GM12878 (cell line): ENCODE measurements around the gene AGBL1. TPM values are rescaled to one million over a fixed set of nuclear protein-coding genes. Genes with fewer than 3 reads are reported as not detected.

ENCODE experiments used
- ATAC-seq: fragments of 200-7000 bp; cut with Tn5 transposase; 3 replicates; pipeline ENCODE4 v1.9.1; 2020; ENCODE audit warnings: mild to moderate bottlenecking, moderate library complexity
- BruUV-seq: library from RNA; stranded (reverse); fragments of 400-500 nt; replicated peaks from 2 replicates; lab custom pipeline; 2021; lab: Mats Ljungman, UMichigan
- CTCF ChIA-PET: fragments of 300-600 bp; sonication (Branson Sonifier 250); formaldehyde crosslinking; extraction: SDS; loops from one replicate; lab custom pipeline; 2021; ENCODE audit warnings: inconsistent platforms; lab: Yijun Ruan, JAX
- POLR2A ChIA-PET: fragments of 350-600 bp; formaldehyde crosslinking; extraction: SDS; loops from one replicate; lab custom pipeline; 2021; ENCODE audit warnings: inconsistent platforms; lab: Charles Lee
- RAD21 ChIA-PET: fragments of 300-600 bp; sonication (Branson Sonifier 250); formaldehyde crosslinking; loops from one replicate; lab custom pipeline; 2023; ENCODE audit warnings: antibody characterized with exemption; ENCODE audit not compliant: unreplicated experiment; lab: Charles Lee
- SMC1A ChIA-PET: fragments of 300-600 bp; sonication (Branson Sonifier 250); formaldehyde crosslinking; loops from one replicate; lab custom pipeline; 2023; ENCODE audit not compliant: unreplicated experiment, uncharacterized antibody; lab: Charles Lee
- DNase-seq: peaks from one replicate; pipeline ENCODE4 v3.0.0-alpha.2; 2011; ENCODE audit warnings: low read depth, low spot score
- FAIRE-seq: peaks from 3 replicates; lab custom pipeline; 2011; peaks lifted over from hg19 to GRCh38; lab: Jason Lieb, UNC
- H2AFZ ChIP-seq: 2 replicates; pipeline ENCODE4 v1.6.0; 2011; ENCODE audit warnings: low read depth, low read length, control low read depth; ENCODE audit not compliant: control insufficient read depth
- H3K27ac ChIP-seq: 2 replicates; pipeline ENCODE4 v1.5.1; 2011; ENCODE audit warnings: control low read depth; ENCODE audit not compliant: control insufficient read depth, insufficient read depth
- H3K27me3 ChIP-seq, 2 experiments: replicated peaks in 1 of 2; 2 replicates each; pipeline versions ENCODE4 v1.6.0 to v1.6.1; 2011; ENCODE audit warnings: low read length in 1 of 2; ENCODE audit not compliant: control insufficient read depth in 2 of 2, insufficient read depth in 2 of 2
- H3K36me3 ChIP-seq, 2 experiments: 2 replicates each; pipeline ENCODE4 v1.5.1; 2011; ENCODE audit warnings: low read length in 1 of 2; ENCODE audit not compliant: control insufficient read depth in 2 of 2, insufficient read depth in 2 of 2
- H3K4me1 ChIP-seq: 2 replicates; pipeline ENCODE4 v1.6.1; 2011; ENCODE audit warnings: mild to moderate bottlenecking, low read length, moderate library complexity, mixed read lengths; ENCODE audit not compliant: control insufficient read depth, insufficient read depth
- H3K4me2 ChIP-seq: 2 replicates; pipeline ENCODE4 v1.6.0; 2011; ENCODE audit warnings: control low read depth; ENCODE audit not compliant: control insufficient read depth, insufficient read depth
- H3K4me3 ChIP-seq: fragments of 200-600 bp; sonication (generic); 2 replicates; pipeline ENCODE4 v1.5.1; 2016
- H3K79me2 ChIP-seq: 2 replicates; pipeline ENCODE4 v1.6.0; 2011; ENCODE audit warnings: low read length; ENCODE audit not compliant: control insufficient read depth, insufficient read depth
- H3K9ac ChIP-seq: 2 replicates; pipeline ENCODE4 v1.8.0; 2011; ENCODE audit warnings: low read length, control low read depth, mixed read lengths; ENCODE audit not compliant: control insufficient read depth, insufficient read depth
- H3K9me3 ChIP-seq: replicated peaks from 3 replicates; pipeline ENCODE4 v1.5.1; 2011; ENCODE audit warnings: mild to moderate bottlenecking, low read length; ENCODE audit not compliant: control insufficient read depth, insufficient read depth
- H4K20me1 ChIP-seq: 2 replicates; pipeline ENCODE4 v1.6.0; 2011; ENCODE audit not compliant: control insufficient read depth, insufficient read depth
- BRCA1 ChIP-seq: IDR thresholded peaks from 2 replicates; pipeline ENCODE4 v1.6.1; 2011; ENCODE audit warnings: low read depth, low read length, improper control_type of control experiment
- CBX5 ChIP-seq: sonication (generic); IDR thresholded peaks from 2 replicates; pipeline ENCODE4 v1.6.1; 2016; ENCODE audit warnings: low read depth, moderate library complexity, mild to moderate bottlenecking, inconsistent platforms
- CHD1 ChIP-seq: IDR thresholded peaks from 2 replicates; pipeline ENCODE4 v1.6.1; 2012; ENCODE audit warnings: low read depth, low read length, improper control_type of control experiment
- KLF5 ChIP-seq: fragments of 450-650 bp; IDR thresholded peaks from 2 replicates; pipeline ENCODE4 v1.6.1; 2014; ENCODE audit warnings: mild to moderate bottlenecking; ENCODE audit not compliant: partially characterized antibody
- NBN ChIP-seq: fragments of 450-650 bp; IDR thresholded peaks from 2 replicates; pipeline ENCODE4 v1.6.1; 2016
- RELA ChIP-seq: fragments of 450-650 bp; IDR thresholded peaks from 2 replicates; pipeline ENCODE4 v1.8.0; 2014; ENCODE audit warnings: borderline replicate concordance; ENCODE audit not compliant: partially characterized antibody
- YY1 ChIP-seq: IDR thresholded peaks from 2 replicates; pipeline ENCODE4 v1.6.1; 2011; ENCODE audit warnings: low read depth, mild to moderate bottlenecking, low read length
- in situ Hi-C: fragments of 300-500 bp; cut with MboI; formaldehyde crosslinking; loops from 9 replicates; pipeline ENCODE4 v1.14.3; 2018; ENCODE audit warnings: mixed read lengths
- intact Hi-C: fragments of 100-400 bp; cut with micrococcal nuclease; formaldehyde crosslinking; loops from one replicate; pipeline ENCODE4 v1.14.2; 2022; ENCODE audit not compliant: unreplicated experiment
- polyA plus RNA-seq, 11 experiments: library from polyadenylated mRNA; depleted of rRNA in 4 of 11; unstranded in 6 of 11; stranded (reverse) in 5 of 11; fragments of >200 nt; fragmentation: Nextera tagmentation in 4 of 11; fragmentation: Illumina TruSeq in 1 of 11; extraction: Ambion mirVana in 4 of 11; extraction: Trizol in 1 of 11; gene quantifications; 1 replicate in 1 of 11; 2 replicates in 10 of 11; pipeline versions ENCODE4 v1.2.1 to v1.2.3, GENCODE V29; 2011 to 2016; ENCODE audit warnings: inconsistent platforms in 2 of 11, missing spikeins in 2 of 11, low read depth in 1 of 11
- total RNA-seq, 4 experiments: library from RNA; depleted of rRNA in 3 of 4; stranded (reverse); fragments of >200 nt in 3 of 4; fragmentation: Illumina TruSeq in 1 of 4; extraction: Trizol in 1 of 4; gene quantifications; 2 replicates each; pipeline versions ENCODE4 v1.2.1 to v1.2.3, GENCODE V29; 2013 to 2021
- TF ChIP-seq, protein P1 (sequence below): fragments of 450-650 bp; IDR thresholded peaks from 2 replicates; pipeline ENCODE4 v1.6.1; 2018; ENCODE audit warnings: mild to moderate bottlenecking, low read depth, moderate library complexity; ENCODE audit not compliant: partially characterized antibody
- TF ChIP-seq, protein P2 (sequence below): IDR thresholded peaks from 2 replicates; pipeline ENCODE4 v1.6.1; 2011; ENCODE audit warnings: low read depth, mild to moderate bottlenecking, low read length, moderate library complexity, borderline replicate concordance; ENCODE audit errors: extremely low read depth
- TF ChIP-seq, protein P3 (sequence below): fragments of 450-650 bp; IDR thresholded peaks from 2 replicates; pipeline ENCODE4 v1.6.1; 2016; ENCODE audit warnings: mild to moderate bottlenecking
- TF ChIP-seq, protein P4 (sequence below): IDR thresholded peaks from 2 replicates; pipeline ENCODE4 v1.6.1; 2012; ENCODE audit warnings: improper control_type of control experiment, low read depth, low read length; ENCODE audit not compliant: insufficient replicate concordance

The AGBL1 gene
- total and polyA plus RNA-seq, 10 of the 15 experiments (the other 5 are each of a cell fraction or from before 2014, with no cell fraction given): not detected

DNA sequence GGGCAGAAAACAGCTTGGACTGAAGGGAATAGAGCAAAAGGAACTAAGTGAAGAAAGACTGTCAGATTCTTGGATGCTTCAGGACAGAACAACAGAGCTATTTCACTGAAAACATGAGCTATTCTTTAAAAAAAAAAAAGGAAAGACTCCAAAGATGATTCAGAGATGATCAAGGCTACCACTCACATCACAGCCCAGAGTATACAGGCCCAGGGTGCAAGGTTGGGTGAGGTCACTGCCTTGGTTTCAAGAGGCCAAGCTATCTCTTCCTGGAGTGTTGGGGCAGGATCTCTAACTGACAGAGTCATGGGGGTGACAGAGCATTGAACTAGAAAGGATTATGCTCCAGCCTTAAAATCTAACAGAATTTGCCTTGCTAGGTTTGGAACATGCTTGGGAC is 118.1 kb downstream of the AGBL1 start:
- H4K20me1 ChIP-seq: no peaks in the 10 kb centered on the region
- H3K9ac ChIP-seq: no peak overlapping the region
- ChIA-PET SMC1A (interaction anchor here (1.6 kb wide), 1 partner anchor 10 kb away, joined by 6 read pairs; no protein-coding TSS in a partner anchor), CTCF (interaction anchor here (0.5 kb wide), 1 partner anchor 706 kb away, joined by 4 read pairs; no protein-coding TSS in a partner anchor), RAD21 (no interaction called here), POLR2A (no interaction called here)
- in situ Hi-C loops (no loop called here), intact Hi-C loops (no loop called here)
- H3K4me1 ChIP-seq: no peaks in the 10 kb centered on the region
- no peak overlapping the region for H2AFZ ChIP-seq
- H3K36me3 ChIP-seq: no peaks in the 10 kb centered on the region
- ATAC-seq (no peak), FAIRE-seq (no peak), DNase-seq (no peak)
- no TSS peak for BruUV-seq
- H3K27me3 ChIP-seq: no peaks in the 10 kb centered on the region; a peak in 1 of 4 replicates
- no peak overlapping the region for H3K27ac ChIP-seq
- no peaks in the 10 kb centered on the region for H3K79me2 ChIP-seq
- TF ChIP-seq RELA (no peak), CHD1 (no peak), CBX5 (no peak), YY1 (no peak), KLF5 (no peak), NBN (no peak), BRCA1 (no peak)
- TF ChIP-seq, protein P1, sequence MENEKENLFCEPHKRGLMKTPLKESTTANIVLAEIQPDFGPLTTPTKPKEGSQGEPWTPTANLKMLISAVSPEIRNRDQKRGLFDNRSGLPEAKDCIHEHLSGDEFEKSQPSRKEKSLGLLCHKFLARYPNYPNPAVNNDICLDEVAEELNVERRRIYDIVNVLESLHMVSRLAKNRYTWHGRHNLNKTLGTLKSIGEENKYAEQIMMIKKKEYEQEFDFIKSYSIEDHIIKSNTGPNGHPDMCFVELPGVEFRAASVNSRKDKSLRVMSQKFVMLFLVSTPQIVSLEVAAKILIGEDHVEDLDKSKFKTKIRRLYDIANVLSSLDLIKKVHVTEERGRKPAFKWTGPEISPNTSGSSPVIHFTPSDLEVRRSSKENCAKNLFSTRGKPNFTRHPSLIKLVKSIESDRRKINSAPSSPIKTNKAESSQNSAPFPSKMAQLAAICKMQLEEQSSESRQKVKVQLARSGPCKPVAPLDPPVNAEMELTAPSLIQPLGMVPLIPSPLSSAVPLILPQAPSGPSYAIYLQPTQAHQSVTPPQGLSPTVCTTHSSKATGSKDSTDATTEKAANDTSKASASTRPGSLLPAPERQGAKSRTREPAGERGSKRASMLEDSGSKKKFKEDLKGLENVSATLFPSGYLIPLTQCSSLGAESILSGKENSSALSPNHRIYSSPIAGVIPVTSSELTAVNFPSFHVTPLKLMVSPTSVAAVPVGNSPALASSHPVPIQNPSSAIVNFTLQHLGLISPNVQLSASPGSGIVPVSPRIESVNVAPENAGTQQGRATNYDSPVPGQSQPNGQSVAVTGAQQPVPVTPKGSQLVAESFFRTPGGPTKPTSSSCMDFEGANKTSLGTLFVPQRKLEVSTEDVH: no peak
- TF ChIP-seq, protein P2, sequence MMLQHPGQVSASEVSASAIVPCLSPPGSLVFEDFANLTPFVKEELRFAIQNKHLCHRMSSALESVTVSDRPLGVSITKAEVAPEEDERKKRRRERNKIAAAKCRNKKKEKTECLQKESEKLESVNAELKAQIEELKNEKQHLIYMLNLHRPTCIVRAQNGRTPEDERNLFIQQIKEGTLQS: no peak
- TF ChIP-seq, protein P3, sequence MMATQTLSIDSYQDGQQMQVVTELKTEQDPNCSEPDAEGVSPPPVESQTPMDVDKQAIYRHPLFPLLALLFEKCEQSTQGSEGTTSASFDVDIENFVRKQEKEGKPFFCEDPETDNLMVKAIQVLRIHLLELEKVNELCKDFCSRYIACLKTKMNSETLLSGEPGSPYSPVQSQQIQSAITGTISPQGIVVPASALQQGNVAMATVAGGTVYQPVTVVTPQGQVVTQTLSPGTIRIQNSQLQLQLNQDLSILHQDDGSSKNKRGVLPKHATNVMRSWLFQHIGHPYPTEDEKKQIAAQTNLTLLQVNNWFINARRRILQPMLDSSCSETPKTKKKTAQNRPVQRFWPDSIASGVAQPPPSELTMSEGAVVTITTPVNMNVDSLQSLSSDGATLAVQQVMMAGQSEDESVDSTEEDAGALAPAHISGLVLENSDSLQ: no peak
- TF ChIP-seq, protein P4, sequence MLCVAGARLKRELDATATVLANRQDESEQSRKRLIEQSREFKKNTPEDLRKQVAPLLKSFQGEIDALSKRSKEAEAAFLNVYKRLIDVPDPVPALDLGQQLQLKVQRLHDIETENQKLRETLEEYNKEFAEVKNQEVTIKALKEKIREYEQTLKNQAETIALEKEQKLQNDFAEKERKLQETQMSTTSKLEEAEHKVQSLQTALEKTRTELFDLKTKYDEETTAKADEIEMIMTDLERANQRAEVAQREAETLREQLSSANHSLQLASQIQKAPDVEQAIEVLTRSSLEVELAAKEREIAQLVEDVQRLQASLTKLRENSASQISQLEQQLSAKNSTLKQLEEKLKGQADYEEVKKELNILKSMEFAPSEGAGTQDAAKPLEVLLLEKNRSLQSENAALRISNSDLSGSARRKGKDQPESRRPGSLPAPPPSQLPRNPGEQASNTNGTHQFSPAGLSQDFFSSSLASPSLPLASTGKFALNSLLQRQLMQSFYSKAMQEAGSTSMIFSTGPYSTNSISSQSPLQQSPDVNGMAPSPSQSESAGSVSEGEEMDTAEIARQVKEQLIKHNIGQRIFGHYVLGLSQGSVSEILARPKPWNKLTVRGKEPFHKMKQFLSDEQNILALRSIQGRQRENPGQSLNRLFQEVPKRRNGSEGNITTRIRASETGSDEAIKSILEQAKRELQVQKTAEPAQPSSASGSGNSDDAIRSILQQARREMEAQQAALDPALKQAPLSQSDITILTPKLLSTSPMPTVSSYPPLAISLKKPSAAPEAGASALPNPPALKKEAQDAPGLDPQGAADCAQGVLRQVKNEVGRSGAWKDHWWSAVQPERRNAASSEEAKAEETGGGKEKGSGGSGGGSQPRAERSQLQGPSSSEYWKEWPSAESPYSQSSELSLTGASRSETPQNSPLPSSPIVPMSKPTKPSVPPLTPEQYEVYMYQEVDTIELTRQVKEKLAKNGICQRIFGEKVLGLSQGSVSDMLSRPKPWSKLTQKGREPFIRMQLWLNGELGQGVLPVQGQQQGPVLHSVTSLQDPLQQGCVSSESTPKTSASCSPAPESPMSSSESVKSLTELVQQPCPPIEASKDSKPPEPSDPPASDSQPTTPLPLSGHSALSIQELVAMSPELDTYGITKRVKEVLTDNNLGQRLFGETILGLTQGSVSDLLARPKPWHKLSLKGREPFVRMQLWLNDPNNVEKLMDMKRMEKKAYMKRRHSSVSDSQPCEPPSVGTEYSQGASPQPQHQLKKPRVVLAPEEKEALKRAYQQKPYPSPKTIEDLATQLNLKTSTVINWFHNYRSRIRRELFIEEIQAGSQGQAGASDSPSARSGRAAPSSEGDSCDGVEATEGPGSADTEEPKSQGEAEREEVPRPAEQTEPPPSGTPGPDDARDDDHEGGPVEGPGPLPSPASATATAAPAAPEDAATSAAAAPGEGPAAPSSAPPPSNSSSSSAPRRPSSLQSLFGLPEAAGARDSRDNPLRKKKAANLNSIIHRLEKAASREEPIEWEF: no peak
- no peak overlapping the region for H3K4me2 ChIP-seq
- H3K4me3 ChIP-seq: no peak overlapping the region
- H3K9me3 ChIP-seq: no peaks in the 10 kb centered on the region
